ENCODE data around the gene CDC42EP3. TPM values are rescaled to one million over a fixed set of nuclear protein-coding genes. Genes with fewer than 3 reads are reported as not detected.

The CDC42EP3 gene
- total and polyA plus RNA-seq, 4 donors, result 10.9 to 37.0 (median 22.8) TPM

GRCh38 chr2:37634914-37635503 is 36.4 kb downstream of the CDC42EP3 start:
- Histone ChIP-seq H3K4me1 (ENCODE audit: control insufficient read depth, insufficient read depth, low read length) (no peaks in the 10 kb centered on the region), H3K27ac (ENCODE audit: low read depth, low read length) (no peak overlapping the region), H3K9me3 (ENCODE audit: control insufficient read depth, insufficient read depth, low read length) (no peaks in the 10 kb centered on the region), H3K27me3 (ENCODE audit: control insufficient read depth, insufficient read depth, low read length) (no peaks in the 10 kb centered on the region), H3K4me3 (ENCODE audit: low read depth, low read length) (no peak overlapping the region), H3K36me3 (ENCODE audit: control insufficient read depth, insufficient read depth, low read length) (no peaks in the 10 kb centered on the region)
- 96% methylated on average over 6 of the region's 8 CpGs for WGBS (ENCODE audit: insufficient coverage)
- no peak for DNase-seq (ENCODE audit: low read depth in 4 of 6, low spot score in 6 of 6)

GRCh38 chr2:37633845-37634244 is 37.6 kb downstream of the CDC42EP3 start:
- Histone ChIP-seq H3K36me3 (ENCODE audit: control insufficient read depth, insufficient read depth, low read length) (no peaks in the 10 kb centered on the region), H3K4me1 (ENCODE audit: control insufficient read depth, insufficient read depth, low read length) (no peaks in the 10 kb centered on the region), H3K9me3 (ENCODE audit: control insufficient read depth, insufficient read depth, low read length) (no peaks in the 10 kb centered on the region), H3K27ac (ENCODE audit: low read depth, low read length) (no peak overlapping the region), H3K27me3 (ENCODE audit: control insufficient read depth, insufficient read depth, low read length) (no peaks in the 10 kb centered on the region), H3K4me3 (ENCODE audit: low read depth, low read length) (no peak overlapping the region)
- WGBS (ENCODE audit: insufficient coverage), result no CpG with 5 or more reads among the region's 3 CpGs
- no peak for DNase-seq (ENCODE audit: low read depth in 4 of 6, low spot score in 6 of 6)

- Histone ChIP-seq H3K36me3 (ENCODE audit: control insufficient read depth, insufficient read depth, low read length) (no peaks in the 10 kb centered on the region), H3K9me3 (ENCODE audit: control insufficient read depth, insufficient read depth, low read length) (no peaks in the 10 kb centered on the region), H3K27me3 (ENCODE audit: control insufficient read depth, insufficient read depth, low read length) (no peaks in the 10 kb centered on the region), H3K27ac (ENCODE audit: low read depth, low read length) (no peak overlapping the region), H3K4me1 (ENCODE audit: control insufficient read depth, insufficient read depth, low read length) (no peaks in the 10 kb centered on the region), H3K4me3 (ENCODE audit: low read depth, low read length) (no peak overlapping the region)
- no peak for DNase-seq (ENCODE audit: low read depth in 4 of 6, low spot score in 6 of 6)
- WGBS (ENCODE audit: insufficient coverage), result 100% methylated on average over 1 of the region's 1 CpG
Observed at GRCh38 chr2:37633234-37633633, 38.2 kb downstream of the CDC42EP3 start.

GRCh38 chr2:37632310-37632709 is 39.1 kb downstream of the CDC42EP3 start:
- Histone ChIP-seq H3K36me3 (ENCODE audit: control insufficient read depth, insufficient read depth, low read length) (no peaks in the 10 kb centered on the region), H3K4me1 (ENCODE audit: control insufficient read depth, insufficient read depth, low read length) (no peaks in the 10 kb centered on the region), H3K27me3 (ENCODE audit: control insufficient read depth, insufficient read depth, low read length) (no peaks in the 10 kb centered on the region), H3K4me3 (ENCODE audit: low read depth, low read length) (no peak overlapping the region), H3K27ac (ENCODE audit: low read depth, low read length) (no peak overlapping the region), H3K9me3 (ENCODE audit: control insufficient read depth, insufficient read depth, low read length) (no peaks in the 10 kb centered on the region)
- WGBS (ENCODE audit: insufficient coverage), result 80% methylated on average over 2 of the region's 2 CpGs
- DNase-seq (ENCODE audit: low read depth in 4 of 6, low spot score in 6 of 6), result no peak

GRCh38 chr2:37631698-37632097 is 39.7 kb downstream of the CDC42EP3 start:
- DNase-seq (ENCODE audit: low read depth in 4 of 6, low spot score in 6 of 6), result peak in 1 of 6 donors; percentile 64
- Histone ChIP-seq H3K9me3 (ENCODE audit: control insufficient read depth, insufficient read depth, low read length) (no peaks in the 10 kb centered on the region), H3K4me3 (ENCODE audit: low read depth, low read length) (no peak overlapping the region), H3K27me3 (ENCODE audit: control insufficient read depth, insufficient read depth, low read length) (no peaks in the 10 kb centered on the region), H3K36me3 (ENCODE audit: control insufficient read depth, insufficient read depth, low read length) (no peaks in the 10 kb centered on the region), H3K27ac (ENCODE audit: low read depth, low read length) (no peak overlapping the region), H3K4me1 (ENCODE audit: control insufficient read depth, insufficient read depth, low read length) (no peaks in the 10 kb centered on the region)
- 61% methylated on average over 2 of the region's 4 CpGs for WGBS (ENCODE audit: insufficient coverage)

GRCh38 chr2:37631292-37631691 is 40.1 kb downstream of the CDC42EP3 start:
- Histone ChIP-seq H3K27ac (ENCODE audit: low read depth, low read length) (no peak overlapping the region), H3K4me1 (ENCODE audit: control insufficient read depth, insufficient read depth, low read length) (peaks cover 2% of the 10 kb centered on the region), H3K4me3 (ENCODE audit: low read depth, low read length) (no peak overlapping the region), H3K9me3 (ENCODE audit: control insufficient read depth, insufficient read depth, low read length) (no peaks in the 10 kb centered on the region), H3K27me3 (ENCODE audit: control insufficient read depth, insufficient read depth, low read length) (no peaks in the 10 kb centered on the region), H3K36me3 (ENCODE audit: control insufficient read depth, insufficient read depth, low read length) (no peaks in the 10 kb centered on the region)
- no peak for DNase-seq (ENCODE audit: low read depth in 4 of 6, low spot score in 6 of 6)
- 100% methylated on average over 1 of the region's 2 CpGs for whole genome bisulfite sequencing (ENCODE audit: insufficient coverage)

- no peak for DNase-seq (ENCODE audit: low read depth in 4 of 6, low spot score in 6 of 6)
- H3K4me3 ChIP-seq (ENCODE audit: low read depth, low read length), result no peak overlapping the region
- no peaks in the 10 kb centered on the region for H3K9me3 ChIP-seq (ENCODE audit: control insufficient read depth, insufficient read depth, low read length)
- no peaks in the 10 kb centered on the region for H3K27me3 ChIP-seq (ENCODE audit: control insufficient read depth, insufficient read depth, low read length)
- H3K4me1 ChIP-seq (ENCODE audit: control insufficient read depth, insufficient read depth, low read length), result peaks cover 6% of the 10 kb centered on the region
- 79% methylated on average over 3 of the region's 4 CpGs for WGBS (ENCODE audit: insufficient coverage)
- H3K36me3 ChIP-seq (ENCODE audit: control insufficient read depth, insufficient read depth, low read length), result no peaks in the 10 kb centered on the region
- no peak overlapping the region for H3K27ac ChIP-seq (ENCODE audit: low read depth, low read length)
Observed at GRCh38 chr2:37630776-37631175, 40.7 kb downstream of the CDC42EP3 start.

GRCh38 chr2:37630301-37630700 is 41.1 kb downstream of the CDC42EP3 start:
- no peak for DNase-seq (ENCODE audit: low read depth in 4 of 6, low spot score in 6 of 6)
- H3K4me3 ChIP-seq (ENCODE audit: low read depth, low read length), result no peak overlapping the region
- no peaks in the 10 kb centered on the region for H3K36me3 ChIP-seq (ENCODE audit: control insufficient read depth, insufficient read depth, low read length)
- H3K9me3 ChIP-seq (ENCODE audit: control insufficient read depth, insufficient read depth, low read length), result no peaks in the 10 kb centered on the region
- no peaks in the 10 kb centered on the region for H3K27me3 ChIP-seq (ENCODE audit: control insufficient read depth, insufficient read depth, low read length)
- peaks cover 6% of the 10 kb centered on the region for H3K4me1 ChIP-seq (ENCODE audit: control insufficient read depth, insufficient read depth, low read length)
- no peak overlapping the region for H3K27ac ChIP-seq (ENCODE audit: low read depth, low read length)
- no CpG with 5 or more reads among the region's 1 CpG for WGBS (ENCODE audit: insufficient coverage)

- no peak for DNase-seq (ENCODE audit: low read depth in 4 of 6, low spot score in 6 of 6)
- 100% methylated on average over 3 of the region's 3 CpGs for WGBS (ENCODE audit: insufficient coverage)
- no peak overlapping the region for H3K27ac ChIP-seq (ENCODE audit: low read depth, low read length)
- no peaks in the 10 kb centered on the region for H3K36me3 ChIP-seq (ENCODE audit: control insufficient read depth, insufficient read depth, low read length)
- peaks cover 6% of the 10 kb centered on the region for H3K4me1 ChIP-seq (ENCODE audit: control insufficient read depth, insufficient read depth, low read length)
- no peaks in the 10 kb centered on the region for H3K27me3 ChIP-seq (ENCODE audit: control insufficient read depth, insufficient read depth, low read length)
- H3K4me3 ChIP-seq (ENCODE audit: low read depth, low read length), result no peak overlapping the region
- H3K9me3 ChIP-seq (ENCODE audit: control insufficient read depth, insufficient read depth, low read length), result no peaks in the 10 kb centered on the region
Observed at GRCh38 chr2:37629529-37629928, 41.9 kb downstream of the CDC42EP3 start.

- no peaks in the 10 kb centered on the region for H3K9me3 ChIP-seq (ENCODE audit: control insufficient read depth, insufficient read depth, low read length)
- no peak for DNase-seq (ENCODE audit: low read depth in 4 of 6, low spot score in 6 of 6)
- no peak overlapping the region for H3K27ac ChIP-seq (ENCODE audit: low read depth, low read length)
- no peak overlapping the region for H3K4me3 ChIP-seq (ENCODE audit: low read depth, low read length)
- H3K36me3 ChIP-seq (ENCODE audit: control insufficient read depth, insufficient read depth, low read length), result no peaks in the 10 kb centered on the region
- peaks cover 6% of the 10 kb centered on the region for H3K4me1 ChIP-seq (ENCODE audit: control insufficient read depth, insufficient read depth, low read length)
- no peaks in the 10 kb centered on the region for H3K27me3 ChIP-seq (ENCODE audit: control insufficient read depth, insufficient read depth, low read length)
Observed at GRCh38 chr2:37627710-37628109, 43.7 kb downstream of the CDC42EP3 start.
